ENCODE measurements around the gene BDKRB2. TPM values are rescaled to one million over a fixed set of nuclear protein-coding genes. Genes with fewer than 3 reads are reported as not detected.

Gene BDKRB2
- total RNA-seq, 4 donors from 2014 or later, result 2.1 to 6.2 (median 2.8) TPM

- TF ChIP-seq CTCF (IDR thresholded peaks at IDR 0.05; ENCODE audit: low read depth), result no peak
These were observed 24.7 kb downstream of the BDKRB2 start for GRCh38 chr14:96229315-96229714.

- TF ChIP-seq CTCF (IDR thresholded peaks at IDR 0.05; ENCODE audit: low read depth), result no peak
These were observed 26.4 kb downstream of the BDKRB2 start for GRCh38 chr14:96231056-96231455.

- no peak for TF ChIP-seq CTCF (IDR thresholded peaks at IDR 0.05; ENCODE audit: low read depth)
These were observed 27.0 kb downstream of the BDKRB2 start for GRCh38 chr14:96231526-96232130.

- TF ChIP-seq CTCF (IDR thresholded peaks at IDR 0.05; ENCODE audit: low read depth), result no peak
These were observed 27.9 kb downstream of the BDKRB2 start for GRCh38 chr14:96232506-96232905.

GRCh38 chr14:96233661-96234060, 29.0 kb downstream of the BDKRB2 start:
- no peak for TF ChIP-seq CTCF (IDR thresholded peaks at IDR 0.05; ENCODE audit: low read depth)

GRCh38 chr14:96235426-96235825, 30.8 kb downstream of the BDKRB2 start:
- no peak for TF ChIP-seq CTCF (IDR thresholded peaks at IDR 0.05; ENCODE audit: low read depth)

- no peak for TF ChIP-seq CTCF (IDR thresholded peaks at IDR 0.05; ENCODE audit: low read depth)
These were observed 33.0 kb downstream of the BDKRB2 start for GRCh38 chr14:96237641-96238040.
